Measurements from ENCODE around the gene FHIT.

The FHIT gene

DNA sequence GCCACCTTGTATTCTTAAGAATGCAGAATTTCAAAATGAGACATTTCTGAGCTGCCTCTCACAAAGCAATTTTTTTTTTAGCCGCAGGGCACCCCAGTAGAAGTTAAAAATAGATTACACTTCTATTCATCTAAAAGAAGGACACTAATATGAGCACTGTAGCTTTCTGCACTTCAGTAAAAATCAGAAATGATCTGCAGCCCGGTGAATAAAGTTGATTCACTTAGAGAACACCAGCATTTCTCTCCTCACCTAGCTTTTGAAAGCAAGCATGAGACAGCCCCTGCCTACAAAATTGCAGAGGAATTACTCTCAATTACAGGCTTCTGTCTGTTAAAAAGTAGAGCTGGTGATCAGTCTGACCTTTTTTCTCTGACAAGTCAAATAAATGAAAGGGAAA lies 1062.4 kb downstream of the FHIT start:
- peak in 2 of 3 experiments; percentile 17 to 60 for DNase-seq

DNA sequence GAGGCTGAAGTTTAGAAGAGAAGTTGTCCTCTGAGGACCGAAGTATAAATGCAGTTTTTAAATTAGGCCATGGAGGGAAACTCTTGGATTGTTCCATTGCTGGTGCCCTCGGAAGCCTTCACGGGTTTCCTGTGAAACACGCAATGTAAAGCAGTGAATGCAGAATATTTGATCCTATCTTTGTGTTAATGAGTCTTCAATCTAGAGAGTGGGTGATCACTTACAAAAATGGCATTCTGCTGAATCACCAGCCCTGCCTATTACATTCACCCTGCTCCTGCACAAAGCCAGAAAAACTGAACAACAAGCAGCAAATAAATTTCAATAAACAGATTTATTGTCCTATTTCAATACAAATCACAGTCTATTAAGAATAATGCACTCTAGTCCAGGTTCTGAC lies 1063.9 kb downstream of the FHIT start:
- DNase-seq = no peak

DNA sequence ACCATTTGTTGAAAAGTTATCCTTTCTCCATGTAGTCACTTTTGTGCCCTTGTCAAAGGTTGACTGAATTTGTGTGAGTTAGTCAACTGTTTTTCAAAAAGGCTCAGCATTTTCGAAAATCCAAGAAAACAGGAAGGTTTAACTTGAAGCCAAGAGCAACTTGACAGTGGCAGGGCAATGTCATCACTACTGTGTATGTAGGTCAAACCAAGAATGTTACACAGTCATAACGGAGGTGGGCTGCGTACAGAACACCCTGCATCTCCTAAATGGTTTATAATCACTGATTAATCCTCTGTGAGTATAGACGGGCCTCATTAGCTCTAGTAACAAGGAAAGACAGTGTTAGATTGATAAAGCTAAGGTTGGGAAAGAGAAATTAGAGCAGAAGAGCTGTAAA lies 1064.9 kb downstream of the FHIT start:
- no peak for DNase-seq

DNA sequence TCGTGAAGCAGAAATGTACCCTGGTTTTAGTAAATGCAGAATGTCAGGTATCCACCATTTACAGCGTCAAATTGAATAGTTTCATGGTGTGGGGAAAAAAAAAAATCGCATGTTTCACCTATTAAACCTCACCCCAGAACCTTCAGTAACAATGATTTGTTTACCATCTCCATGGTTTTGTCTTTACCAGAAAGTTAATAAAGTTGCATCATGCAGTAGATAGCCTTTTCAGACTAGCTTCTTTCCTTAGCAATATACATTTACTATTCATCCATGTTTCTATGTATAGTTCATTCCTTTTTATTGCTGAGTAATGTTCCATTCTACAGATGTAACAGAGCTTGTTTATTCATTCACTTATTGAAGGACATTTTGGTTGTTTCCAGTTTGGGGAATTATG lies 1066.1 kb downstream of the FHIT start:
- DNase-seq = no peak

DNA sequence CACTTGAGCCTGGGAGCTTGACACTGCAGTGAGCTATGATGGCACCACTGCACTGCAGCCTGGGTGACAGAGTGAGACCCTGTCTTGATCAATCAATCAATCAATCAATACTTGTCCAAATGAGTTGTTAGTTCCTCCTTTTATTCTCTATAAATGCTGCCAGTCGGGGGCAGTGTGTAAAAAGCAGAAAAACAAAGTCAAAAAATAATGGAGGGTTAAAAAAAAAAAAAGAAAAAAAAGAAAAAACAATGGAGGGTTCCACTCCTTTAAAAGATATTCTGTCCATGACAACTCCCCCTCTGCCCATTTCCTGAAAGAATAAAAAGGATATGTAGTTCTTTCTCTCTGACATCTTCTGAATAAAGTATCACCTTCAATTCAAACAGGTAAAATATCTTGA lies 1068.6 kb downstream of the FHIT start:
- DNase-seq = no peak

DNA sequence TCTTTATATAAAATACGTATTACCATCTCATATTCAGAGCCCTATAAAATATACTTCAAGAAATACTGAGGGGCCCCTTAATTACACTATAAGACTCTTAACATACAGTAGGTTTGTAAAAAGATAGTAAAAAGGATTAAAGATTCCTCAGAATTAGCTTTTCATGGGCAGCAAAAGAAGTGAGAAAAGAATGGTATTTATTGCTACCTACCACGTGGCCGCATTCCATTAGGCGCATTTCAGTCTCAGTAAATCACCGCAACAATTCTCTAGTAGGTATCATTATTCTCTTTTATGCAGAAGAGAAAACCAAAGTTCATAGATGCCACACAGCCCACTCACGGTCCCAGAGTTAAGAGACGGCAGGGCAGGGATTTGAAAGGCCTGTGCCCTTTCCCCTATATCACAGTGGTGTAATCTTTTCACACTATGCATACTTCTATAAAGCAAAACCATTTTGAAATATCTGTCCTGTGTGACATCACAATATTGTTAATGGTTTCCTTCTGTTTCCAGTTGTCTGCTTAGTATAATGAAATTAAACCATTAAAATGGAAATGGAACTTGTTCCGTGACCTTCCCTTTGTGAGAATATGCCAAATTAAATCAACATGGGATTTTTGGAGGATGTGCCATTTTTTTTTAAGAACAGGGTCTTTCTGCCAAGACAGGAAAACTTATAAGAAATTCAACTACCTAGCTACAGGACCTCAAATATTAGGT lies 1072.2 kb downstream of the FHIT start:
- DNase-seq = no peak

DNA sequence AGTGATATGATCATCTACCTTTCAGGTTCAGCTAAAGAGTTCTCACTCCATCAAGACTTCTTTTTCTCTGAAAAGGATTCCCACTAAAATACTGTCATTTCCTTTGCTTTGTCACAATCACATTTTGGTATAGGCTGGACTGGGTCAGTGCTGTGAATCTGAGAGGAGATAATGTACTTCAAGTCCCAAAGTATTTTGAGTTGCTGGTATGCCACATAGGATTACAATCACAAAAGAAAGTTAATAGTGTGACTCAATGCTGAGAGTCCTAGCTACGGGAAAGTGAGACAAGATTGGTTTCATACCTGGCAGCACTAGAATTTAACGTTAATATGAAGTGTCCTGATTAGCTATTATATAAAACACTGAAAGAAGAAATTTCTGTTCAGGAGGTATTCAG lies 1073.5 kb downstream of the FHIT start:
- DNase-seq = no peak

DNA sequence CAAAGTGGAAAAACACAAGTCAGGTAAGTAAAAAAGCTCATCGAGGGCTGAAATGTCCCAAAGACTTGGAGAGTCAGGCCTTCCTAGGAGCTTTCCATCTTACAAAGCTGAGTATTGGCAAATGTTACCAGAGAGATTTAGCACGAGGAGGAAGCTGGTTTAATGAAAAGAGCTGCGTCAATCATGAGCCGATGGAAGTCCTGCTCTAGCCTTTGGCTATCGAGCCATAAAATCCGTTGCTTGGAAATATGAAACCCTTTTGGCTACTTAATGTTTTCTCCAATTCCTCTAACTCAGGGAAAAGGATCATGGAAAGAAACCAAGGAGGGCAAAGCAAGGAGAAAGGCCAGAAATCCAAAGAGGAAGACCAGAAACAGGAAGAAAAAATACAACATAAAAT lies 1074.6 kb downstream of the FHIT start:
- DNase-seq = no peak

DNA sequence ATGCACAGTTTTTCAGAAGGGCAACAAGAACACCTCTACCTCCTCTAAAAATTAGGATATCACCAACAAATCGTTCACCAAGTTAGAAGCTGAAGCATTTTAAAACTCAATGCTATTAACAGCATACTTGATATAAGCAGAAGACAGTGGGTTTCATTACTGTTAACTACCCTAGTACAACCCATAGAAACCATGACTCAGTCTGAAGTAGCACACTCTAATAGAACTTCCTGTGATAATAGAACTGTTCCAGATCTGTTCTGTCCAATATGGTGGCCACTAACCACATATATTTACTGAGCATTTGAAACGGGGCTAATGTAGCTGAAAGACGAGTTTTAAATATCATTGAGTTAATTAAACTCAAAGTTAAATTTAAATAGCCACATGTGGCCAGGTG lies 1075.6 kb downstream of the FHIT start:
- no peak for DNase-seq

DNA sequence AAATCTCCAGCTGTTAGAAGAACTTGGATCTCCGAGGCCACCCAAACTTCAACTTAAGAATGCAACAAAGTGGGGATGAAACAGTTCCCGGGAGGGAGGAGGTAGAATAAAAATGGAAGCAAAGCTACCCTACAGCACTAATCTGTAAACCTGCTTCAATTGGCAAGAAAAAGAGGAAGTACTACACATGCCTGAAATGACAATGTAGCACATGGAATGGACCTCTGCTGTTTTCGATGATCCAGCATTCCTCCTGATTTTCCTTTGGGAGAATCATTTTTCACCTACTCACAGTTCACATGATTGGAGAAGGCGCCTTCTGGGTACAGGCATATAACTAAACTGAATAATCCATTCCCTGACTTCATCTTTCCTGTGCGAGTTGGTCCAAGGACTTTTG lies 1081.5 kb downstream of the FHIT start:
- DNase-seq = no peak

DNA sequence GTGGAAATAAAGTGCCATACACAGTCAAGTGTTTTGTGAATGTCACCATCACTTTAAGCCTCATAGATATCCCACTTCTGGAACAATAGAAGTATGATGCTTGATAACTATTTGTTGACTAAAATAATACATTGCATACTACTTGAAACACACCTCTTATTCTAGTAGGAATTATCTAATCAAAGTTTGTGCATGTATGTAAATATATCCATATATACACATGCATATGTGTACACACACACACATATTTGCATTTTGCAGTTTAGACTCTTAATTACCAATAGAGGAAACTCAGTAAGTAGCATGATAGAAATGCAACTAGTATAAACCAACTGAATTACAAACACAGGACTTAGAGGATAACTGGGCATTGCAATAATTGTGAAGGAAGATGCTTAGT lies 1084.1 kb downstream of the FHIT start:
- DNase-seq = no peak

DNA sequence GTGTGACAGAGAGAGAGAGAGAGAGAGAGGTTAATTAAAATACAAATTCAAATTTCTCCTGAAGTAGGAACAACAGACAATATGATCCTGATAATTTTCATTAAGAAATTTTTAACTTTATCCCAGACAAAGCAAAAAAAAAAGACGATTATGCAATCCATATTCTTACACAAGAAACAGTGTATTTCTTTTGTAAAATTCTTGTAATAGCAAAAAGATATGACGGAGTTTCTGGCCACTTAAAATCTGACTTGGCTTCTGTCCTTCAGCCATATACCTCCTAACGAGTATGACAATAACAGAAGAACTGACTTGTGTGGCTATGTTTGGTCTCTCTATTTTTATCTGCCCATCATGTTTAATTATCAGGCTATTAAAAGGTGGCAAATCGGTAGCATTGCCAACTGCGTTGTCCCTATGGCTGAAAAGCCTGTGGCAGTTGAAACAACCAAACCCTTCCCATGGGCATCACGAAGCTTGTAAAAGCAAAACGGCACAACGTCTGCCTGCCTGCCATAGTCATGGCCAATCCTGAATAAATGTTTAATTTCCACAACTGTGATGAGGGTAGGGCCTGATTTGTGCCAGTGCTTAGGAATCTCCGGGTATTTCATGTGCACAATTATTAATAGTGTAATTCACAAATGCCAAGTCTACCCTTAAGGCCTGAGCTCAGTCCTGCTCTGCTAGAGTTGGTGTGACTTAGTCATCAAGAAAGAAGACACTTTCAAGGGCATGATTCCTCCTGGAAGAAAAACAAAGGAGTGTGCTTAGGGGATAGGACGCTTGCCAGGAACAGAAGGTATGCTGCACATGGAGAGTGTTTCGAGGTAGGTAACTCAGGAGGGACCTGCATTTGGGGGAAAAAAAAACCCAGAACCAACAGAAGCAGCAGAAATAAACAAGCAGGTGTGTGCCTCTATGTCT lies 1090.2 kb downstream of the FHIT start:
- no peak for DNase-seq

DNA sequence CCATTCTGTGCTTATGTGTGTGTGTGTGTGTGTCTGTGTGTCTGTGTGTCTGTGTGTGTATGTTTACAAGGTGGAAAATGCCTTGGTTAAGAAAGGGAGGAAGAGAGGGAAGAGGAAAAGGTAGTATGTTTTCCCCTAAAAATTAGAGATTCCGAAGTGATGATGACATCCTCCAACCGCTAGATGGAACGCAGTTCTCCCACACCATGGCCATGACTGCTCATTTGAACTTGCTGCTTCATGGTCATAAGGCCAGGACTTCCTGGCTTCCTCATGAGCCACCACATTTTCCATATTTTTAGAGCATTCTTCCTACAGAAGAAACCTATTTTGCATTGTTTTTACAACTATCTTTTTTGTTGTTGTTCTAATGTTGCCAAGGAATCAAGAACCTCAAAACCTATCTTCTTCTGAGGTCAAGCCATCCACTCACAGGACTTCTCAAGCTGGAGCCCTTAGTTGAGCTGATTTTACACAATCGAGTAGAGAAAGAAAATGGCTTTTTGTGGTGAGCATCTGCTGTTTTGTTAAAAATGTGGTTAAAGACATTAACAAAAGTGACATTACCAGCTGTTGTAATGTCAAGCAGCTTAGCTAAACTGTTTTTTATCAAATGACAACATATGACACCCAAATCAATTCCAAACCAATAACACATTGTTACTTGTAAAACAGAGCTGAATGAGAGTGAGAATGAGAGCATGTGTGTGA lies 1091.0 kb downstream of the FHIT start:
- no peak for DNase-seq

DNA sequence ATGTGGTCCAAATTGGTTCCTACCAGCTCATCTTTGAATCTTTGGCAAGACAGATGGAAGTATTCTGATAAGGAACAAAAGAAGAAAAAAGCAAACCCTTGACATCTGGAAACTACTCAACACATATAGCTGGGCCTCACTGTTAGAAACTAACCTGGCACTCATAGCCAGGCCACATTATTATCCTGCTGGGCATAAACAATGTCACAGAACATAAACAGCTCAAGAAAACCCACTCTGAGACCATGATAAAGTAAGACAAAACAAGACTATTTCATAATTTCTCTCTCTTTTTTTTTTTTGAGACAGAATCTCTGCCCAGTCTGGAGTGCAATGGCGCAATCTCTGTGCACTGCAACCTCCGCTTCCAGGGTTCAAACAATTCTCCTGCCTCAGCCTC lies 1093.2 kb downstream of the FHIT start:
- DNase-seq = no peak

DNA sequence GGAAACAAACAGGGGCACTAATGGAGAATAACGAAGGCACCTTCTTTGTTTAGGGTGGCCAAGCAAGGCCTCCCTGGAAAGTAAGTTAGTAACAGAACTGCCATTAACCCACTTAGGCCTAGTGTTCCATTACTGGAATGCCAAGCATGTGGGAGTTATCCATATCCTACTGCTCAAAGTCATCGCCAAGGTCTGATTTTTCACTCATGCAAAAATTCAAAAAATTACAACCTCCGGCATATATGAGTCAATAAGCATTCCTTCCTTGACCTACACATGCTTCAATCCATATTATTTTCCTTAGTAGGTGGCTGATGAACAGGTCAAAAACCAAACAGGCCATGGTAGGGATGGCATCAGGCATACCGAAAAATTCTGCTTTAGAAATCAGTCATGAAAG lies 1097.2 kb downstream of the FHIT start:
- no peak for DNase-seq

DNA sequence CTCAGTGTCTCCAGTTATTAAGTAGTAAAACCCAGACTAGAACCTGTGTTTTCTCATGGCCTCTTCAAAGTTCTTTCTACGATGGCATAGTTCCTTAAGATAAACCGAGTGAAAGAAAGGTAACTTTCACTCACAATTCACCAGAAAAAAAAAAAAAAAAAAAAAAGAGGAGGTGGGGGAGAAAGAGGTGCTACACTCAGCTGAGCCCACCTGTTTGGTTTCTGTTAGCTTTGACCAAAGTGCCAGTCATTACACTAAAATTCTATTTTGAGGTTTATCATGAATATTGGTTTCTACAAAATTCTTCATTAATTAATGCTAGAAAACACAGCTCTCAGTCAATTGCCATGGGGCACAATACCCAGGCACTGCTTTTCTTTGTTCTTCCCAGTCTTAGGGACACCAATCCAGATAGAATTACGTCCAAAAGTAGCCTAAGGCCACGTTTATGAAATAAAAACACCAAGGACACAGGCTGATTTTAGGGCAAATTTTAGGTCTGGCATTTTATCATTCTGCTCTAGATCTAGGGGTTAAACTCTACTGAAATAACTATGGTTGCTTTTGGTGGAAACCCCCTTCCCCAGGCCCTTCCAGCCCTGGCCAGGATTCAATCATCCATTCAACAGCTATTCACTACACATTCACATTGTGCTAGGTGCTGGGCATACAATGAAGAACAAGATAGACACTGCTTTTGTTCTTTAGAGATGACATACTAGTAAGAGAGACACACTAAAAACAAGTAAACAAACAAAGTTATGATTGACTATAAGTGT lies 1097.8 kb downstream of the FHIT start:
- DNase-seq = no peak

DNA sequence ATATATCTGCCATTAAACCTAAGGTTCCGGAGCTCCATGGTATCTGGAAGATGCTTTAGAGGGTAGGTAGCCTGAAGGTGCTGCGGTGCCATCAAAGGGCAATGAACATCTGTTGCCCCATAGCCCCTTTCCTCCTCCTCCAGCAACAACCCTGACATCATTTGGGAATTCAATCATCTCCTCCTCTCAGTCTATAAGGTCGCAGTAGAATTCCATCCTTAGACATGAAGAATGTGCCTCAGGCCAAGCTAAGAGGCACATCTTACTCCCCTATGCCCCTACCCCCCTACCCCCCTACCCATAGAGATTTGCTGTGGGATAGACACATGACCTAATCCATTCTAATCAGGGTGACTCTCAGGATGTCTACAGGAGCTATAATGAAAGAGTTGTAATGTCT lies 1101.8 kb downstream of the FHIT start:
- DNase-seq = no peak

DNA sequence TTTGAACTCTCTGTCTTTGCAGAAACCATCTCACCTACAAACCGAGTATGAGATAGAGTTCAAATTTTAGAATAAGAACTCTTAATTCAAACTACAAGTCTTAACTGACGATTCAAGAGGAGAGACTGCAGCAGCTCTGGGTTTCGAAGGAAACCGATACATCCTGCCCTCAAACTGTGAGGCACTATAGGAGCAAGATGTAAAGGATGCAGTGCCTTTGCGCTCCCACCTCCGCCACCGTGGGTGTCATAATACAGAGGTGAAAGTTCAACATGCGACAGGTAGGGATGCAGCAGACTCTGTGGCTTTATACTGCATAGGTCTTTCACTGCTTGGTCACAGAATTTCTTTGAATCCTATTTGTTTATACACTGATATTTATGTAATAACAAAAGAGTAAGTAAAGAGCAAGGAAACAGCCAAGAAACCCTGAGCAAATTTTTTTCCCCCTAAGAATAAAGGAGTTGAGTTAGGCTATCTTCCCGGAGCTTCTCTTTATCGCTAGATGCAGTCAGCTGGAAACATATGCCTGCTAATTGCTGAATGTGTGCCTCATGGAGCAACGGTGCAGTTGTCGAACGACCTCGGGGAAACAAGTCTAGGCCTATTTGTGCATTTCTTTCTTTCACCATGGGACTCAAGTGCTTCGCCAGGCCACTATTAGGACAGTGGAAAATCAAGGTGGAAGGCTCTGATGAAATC lies 1103.9 kb downstream of the FHIT start:
- DNase-seq = peak in 1 of 3 experiments; percentile 7

DNA sequence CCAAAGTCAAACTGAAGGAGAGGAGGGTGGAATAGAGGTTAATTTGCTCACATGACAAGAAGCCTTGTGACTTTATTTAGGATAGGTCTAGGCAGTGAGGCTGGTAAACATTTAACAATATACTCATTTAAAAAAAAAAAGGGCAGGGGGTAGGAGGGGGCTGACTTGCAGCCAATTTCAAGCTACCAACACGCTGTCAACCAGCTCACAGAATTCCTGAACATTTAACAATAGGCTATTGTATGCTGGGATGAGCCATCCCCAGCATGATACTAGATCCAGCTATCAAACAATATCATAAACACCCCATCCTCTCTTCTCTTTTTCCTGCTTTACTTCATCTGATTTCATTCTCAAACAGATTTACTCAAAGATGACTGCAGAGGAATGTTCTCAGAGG lies 1105.1 kb downstream of the FHIT start:
- no peak for DNase-seq

DNA sequence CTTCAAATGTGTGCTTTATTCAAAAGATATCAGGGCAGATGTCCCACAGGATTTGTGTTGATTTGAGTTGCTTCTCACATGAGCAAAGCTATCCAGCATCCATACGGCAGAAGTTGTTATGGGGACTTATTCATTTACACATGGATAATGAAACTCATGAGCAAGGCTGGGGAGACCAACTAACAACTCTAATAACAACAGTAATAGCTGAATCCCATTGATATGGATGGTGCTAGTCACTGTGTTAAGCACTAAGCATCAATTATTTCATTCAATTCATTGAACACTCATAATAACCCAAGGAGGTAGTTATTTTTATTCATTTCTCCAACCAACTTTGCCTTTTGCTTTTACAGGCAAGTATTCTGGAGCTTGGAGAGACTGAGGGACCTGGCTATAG lies 1107.2 kb downstream of the FHIT start:
- DNase-seq = no peak

DNA sequence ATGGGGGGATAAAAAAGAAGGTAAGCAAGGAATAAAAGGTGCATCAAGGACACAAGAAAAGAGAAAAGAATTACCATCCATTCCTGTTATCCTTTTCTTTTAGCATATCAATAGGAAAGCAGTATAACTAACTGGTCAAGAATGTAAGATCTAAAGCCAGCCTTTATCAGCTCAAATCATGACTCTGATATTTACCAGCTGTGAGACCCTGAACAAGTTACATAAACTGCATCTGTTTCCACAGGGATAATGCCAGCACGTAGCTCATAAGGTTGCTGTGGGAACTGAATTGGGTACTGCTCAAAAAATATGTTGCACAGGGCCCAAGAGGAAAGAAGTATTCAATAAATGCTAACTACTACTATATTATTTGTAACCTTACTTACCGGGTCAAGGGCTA lies 1109.2 kb downstream of the FHIT start:
- peak in 1 of 3 experiments; percentile 7 for DNase-seq

DNA sequence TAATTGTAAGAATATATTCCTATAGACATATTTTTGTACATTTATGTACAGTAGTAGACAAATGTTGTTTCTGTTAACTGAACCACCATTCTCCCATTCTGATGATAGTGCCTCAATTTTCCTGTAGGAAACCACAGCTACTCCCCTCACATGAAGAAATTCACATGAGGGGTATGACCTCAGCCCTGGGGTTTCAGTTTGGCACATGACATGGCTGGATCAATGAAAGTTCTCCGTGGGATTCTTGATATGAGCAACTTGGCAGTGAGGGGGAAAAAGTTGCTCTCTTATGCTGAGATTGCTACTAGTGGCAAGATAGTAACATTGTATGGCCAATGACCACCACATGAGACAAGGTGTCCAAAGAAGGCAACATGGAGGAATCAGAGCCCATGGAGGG lies 1111.1 kb downstream of the FHIT start:
- no peak for DNase-seq
